GM19438 (cell line): ENCODE data around the gene PLD4.
"Not testable (repeated sequence)": the region's sequence is repeated elsewhere in the genome, so short reads cannot be mapped to it uniquely, and the experiment has no call there.

Source experiments
- ATAC-seq: cut with Tn5 transposase; IDR thresholded peaks from one replicate; pipeline ENCODE4 v1.9.1; 2021; ENCODE audit warnings: low read depth; ENCODE audit not compliant: unreplicated experiment

Gene PLD4

DNA sequence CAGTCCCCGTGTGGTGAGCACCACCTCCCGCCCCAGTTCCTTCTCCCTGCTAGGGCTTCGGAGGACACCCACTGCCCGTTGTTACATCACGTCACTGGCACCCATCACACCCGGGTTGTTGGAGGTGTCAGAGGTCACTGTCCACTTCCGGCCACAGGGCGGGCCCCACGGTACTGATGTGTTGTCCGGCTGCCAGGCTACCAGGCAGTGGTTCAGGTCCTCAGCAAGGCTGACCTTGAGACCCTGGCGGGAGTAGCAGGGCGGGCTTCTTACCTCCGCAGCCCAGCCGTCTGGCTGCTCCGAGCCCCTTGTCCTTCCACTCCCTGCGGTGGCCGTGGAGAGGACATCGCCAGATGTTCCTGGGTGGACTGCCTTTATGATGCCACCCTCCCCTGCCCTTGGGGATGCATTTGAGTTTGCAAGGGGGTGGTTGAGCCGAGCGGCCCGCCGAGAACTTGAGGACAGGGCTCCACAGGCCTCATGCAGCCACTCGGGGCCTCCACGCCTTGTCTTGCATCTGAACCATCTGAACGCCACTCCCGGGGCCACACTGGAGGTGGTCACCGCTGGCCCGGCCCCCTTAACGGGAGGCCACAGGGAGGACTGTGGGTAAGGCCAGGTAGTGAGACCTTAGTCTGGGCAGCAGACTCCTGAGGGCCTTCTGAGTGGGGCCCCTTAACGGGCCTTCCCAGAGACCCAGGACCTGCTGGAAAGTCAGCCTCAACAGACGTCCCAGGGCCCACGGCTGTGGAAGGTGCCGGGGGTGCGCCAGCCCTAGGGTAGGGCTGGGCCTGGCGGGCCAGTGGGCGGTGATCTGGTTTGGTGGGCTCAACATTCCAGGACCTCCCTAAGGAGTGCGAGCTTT lies 27.1 kb upstream of the PLD4 start:
- no peak for ATAC-seq

DNA sequence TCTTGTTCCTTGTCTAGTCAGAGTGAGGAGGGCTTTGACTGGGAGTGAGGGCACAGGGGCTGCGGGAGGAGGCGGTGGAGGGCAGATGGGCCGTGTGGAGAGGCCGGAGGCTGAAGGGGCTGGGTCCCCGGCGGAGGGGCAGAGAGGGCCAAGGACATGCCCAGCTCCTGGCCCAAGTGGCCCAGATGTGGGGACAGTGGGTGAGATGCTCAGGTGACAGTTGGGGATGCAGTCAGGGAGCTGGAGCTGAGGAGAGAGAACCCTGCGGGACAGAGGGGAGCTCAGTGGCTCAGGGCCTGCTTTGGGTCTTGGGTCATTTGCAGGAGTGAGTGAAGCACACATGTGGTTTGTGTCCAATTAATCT lies 26.5 kb upstream of the PLD4 start:
- no peak for ATAC-seq

DNA sequence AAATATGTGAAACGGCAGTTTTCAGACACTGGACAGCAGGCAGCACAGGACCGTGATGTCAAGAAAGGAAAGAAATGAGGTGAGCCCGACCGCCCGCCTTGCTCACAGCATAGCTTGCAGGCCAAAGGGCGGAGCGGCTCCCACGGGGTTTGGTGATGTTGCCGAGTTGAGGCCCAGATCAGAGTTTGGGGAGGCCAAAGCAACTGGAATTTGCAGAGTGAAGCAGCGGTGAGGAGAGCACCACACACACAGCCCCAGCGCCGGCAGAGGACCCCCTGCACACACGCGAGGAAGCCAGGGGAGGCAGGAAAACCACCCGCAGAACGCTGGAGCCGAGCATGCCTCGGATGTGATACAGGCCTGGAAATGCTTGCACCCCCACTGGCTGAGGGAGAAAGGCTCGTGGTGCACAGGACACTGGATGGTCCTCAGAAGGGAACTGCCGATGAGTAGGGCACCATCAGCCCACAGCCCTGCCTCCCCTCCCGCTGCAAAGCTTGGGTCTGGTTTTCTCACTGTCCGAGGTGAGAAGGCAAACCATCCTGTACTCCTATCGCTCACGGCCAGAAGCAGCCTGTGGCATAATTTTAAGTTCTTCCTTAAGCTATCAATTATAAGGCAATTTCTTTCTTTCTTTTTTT lies 25.7 kb upstream of the PLD4 start:
- no peak for ATAC-seq

DNA sequence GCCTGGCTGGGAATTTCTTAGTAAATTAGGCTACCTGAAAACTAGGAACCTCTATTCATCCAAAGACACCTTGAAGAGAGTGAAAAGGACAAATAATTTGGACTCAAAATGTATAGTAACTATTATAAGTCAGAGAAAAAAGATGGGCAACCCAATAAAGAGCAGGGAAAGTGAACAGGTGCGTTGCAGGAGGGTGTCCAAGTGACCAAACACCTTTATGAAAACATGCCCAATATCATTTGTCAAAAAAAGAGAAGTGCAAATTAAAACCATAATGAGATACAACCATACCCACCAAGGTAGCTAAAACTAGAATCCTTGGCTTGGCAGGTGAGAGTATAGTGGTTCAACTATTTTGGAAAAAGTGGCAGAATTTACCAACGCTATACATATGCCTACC lies 24.9 kb upstream of the PLD4 start:
- no peak for ATAC-seq

DNA sequence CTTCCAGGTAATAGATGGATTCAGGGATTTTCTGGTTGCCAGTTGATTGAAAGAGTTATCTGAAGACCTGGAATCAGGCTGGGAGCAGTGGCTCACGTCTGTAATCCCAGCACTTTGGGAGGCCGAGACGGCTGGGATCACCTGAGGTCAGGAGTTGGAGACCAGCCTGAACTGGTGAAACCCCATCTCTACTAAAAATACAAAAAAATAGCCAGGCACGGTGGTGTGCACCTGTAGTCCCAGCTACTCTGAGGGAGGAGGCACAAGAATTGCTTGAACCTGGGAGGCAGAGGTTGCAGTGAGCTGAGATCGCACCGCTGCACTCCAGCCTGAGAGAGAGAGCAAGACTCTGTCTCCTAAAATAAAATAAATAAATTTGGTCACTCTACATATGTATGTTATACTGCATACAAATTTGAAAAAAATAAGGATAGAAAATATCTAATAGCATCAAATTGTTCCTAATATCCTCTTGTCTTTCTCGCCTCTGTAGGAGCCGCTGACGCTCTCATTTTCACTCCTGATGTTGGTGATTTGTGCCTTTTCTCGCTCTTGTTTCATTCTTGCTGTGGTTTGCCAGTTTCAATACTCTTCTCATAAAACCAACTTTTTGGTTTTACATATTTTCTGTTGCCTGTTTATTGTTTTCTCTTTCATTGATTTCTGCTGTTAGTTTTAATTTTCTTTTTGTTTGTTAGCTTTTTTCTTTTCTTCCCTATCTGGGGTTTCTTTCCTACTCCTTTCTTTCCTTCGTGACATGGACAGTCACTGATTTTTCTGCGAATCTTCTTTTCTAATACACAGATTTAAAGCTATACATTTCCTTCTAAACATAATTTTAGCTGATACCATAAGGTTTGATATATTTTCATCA lies 23.8 kb upstream of the PLD4 start:
- ATAC-seq = no peak

DNA sequence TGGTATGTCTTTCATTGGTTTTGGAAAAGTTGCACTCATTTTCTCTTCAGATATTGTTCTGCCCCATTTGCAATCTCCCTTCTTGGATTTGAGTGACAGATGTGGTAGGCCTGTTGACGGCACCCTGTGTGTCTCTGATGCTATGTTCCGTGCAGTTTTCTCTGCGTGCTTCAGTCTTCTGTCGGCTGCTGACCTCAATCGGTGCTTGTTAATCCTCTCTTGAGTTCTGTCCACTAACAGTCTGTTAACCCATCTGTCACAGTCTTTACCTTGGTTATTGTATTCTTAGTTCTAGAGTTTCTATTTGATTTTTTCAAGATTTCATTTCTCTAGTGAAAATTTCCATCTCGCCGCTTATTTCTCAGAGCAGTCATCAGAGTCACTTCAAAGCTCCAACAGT lies 20.7 kb upstream of the PLD4 start:
- ATAC-seq = no peak

DNA sequence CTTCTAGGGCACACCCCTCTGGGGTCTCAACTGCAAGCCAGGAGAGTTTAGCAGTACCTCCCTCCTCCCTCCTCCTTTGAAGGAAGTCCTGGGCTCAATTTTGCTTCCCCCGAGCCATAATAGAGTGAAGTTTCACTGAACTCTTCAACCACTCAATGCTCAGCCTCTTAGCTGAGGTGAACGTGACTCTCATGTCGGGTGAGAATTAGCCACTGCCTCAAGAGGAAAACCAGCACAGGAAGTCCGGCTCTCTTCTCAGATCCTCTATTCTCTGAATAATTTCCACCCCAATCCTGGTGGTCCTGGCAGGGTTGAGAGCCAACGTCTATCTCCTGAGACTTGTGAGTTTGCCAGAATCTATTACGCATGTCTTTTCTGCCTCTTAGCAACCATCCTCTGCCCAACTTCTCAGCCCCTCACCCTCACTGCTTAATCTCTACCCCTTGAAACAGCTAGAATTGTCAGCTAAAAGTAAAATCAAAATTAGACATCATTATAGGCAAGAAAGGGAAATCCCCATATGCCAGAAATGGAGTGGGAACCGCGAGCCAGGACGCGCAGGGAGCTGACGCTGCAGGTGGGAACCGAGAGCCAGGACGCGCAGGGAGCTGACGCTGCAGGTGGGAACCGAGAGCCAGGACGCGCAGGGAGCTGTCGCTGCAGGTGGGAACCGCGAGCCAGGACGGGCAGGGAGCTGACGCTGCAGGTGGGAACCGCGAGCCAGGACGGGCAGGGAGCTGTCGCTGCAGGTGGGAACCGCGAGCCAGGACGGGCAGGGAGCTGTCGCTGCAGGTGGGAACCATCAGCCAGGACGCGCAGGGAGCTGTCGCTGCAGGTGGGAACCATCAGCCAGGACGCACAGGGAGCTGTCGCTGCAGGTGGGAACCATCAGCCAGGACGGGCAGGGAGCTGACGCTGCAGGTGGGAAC lies 19.8 kb upstream of the PLD4 start:
- ATAC-seq = not testable (repeated sequence)

DNA sequence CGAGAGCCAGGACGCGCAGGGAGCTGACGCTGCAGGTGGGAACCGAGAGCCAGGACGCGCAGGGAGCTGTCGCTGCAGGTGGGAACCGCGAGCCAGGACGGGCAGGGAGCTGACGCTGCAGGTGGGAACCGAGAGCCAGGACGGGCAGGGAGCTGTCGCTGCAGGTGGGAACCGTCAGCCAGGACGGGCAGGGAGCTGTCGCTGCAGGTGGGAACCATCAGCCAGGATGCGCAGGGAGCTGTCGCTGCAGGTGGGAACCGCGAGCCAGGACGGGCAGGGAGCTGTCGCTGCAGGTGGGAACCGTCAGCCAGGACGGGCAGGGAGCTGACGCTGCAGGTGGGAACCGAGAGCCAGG lies 19.1 kb upstream of the PLD4 start:
- not testable (repeated sequence) for ATAC-seq

DNA sequence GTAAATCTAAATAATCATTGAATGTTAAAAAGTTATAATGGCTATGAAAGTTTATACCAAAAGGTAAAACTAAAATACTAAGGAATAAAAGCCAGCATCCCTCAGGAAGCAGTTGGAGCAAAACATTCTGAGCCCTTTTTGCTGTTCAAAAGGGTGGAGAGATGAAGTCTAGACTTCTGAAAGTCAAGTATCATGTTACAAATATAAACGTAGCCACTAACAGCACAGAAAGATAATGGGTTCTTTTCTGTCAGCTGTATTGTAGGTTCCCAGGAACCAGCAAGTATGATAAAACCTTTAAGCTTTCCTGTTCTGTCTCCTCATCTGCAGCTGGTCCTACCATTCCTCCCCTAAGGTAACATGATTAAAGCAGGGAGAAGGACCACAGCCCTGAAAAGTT lies 16.4 kb upstream of the PLD4 start:
- no peak for ATAC-seq

DNA sequence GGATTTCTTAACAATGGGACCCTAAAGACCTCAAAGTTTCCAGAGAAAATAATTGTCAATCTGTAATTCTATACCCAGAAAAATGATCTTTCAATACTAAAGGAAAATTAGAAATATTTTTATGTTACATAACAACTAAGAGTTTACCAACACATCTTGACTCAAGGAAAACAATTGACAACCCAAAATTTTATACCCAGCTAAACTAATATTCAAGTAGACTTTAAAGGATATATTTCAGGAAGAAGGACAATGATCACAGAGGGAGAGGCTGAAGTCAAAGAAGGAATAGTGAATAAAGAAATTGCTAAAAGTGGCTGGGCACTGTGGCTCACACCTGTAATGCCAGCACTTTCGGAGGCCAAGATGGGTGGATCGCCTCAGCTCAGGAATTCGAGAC lies 12.6 kb upstream of the PLD4 start:
- no peak for ATAC-seq

DNA sequence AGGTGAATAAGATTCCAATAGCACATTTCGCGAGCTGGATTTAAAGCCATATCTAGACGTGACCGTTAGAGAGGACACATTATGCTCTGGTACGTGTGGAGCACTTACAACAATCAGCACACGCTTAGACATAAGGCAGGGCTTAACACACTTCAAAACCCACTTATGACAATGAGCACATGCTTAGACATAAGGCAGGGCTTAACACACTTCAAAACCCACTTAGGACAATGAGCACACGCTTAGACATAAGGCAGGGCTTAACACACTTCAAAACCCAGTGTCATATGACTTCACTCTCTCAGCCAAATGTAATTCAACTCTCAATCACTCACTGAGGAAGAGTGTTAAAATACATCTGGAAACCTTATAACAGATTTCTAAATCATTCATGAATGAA lies 11.2 kb upstream of the PLD4 start:
- ATAC-seq = no peak

DNA sequence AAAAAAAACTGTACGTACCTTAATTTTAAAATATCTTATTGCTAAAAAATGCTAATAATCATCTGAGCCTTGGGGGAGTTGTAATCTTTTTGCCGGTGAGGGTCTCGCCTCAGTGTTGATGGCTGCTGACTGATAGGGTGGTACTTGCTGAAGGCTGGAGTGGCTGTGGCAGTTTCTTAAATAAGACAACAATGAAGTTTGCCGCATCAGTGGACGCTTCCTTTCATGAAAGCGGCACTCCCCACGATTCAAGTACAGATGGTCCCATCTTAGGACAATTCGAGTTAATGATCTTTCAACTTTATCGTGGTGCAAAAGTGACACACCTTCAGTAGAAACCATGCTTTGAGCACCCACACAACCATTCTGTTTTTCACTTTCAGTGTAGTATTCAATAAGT lies 7.6 kb upstream of the PLD4 start:
- ATAC-seq = no peak

DNA sequence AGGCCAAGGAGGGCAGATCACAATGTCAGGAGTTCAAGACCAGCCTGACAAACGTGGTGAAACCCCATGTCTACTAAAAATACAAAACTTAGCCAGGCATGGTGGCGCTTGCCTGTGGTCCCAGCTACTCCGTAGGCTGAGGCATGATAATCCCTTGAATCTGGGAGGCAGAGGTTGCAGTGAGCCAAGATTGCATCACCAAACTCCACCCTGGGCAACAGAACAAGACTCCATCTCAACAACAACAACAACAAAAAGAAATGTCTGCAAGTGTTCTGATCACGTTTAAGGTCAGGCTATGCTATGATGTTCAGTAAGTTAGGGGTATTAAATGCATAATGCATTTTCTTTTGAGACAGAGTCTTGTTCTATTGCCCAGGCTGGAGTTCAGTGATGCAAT lies 6.7 kb upstream of the PLD4 start:
- ATAC-seq = no peak

DNA sequence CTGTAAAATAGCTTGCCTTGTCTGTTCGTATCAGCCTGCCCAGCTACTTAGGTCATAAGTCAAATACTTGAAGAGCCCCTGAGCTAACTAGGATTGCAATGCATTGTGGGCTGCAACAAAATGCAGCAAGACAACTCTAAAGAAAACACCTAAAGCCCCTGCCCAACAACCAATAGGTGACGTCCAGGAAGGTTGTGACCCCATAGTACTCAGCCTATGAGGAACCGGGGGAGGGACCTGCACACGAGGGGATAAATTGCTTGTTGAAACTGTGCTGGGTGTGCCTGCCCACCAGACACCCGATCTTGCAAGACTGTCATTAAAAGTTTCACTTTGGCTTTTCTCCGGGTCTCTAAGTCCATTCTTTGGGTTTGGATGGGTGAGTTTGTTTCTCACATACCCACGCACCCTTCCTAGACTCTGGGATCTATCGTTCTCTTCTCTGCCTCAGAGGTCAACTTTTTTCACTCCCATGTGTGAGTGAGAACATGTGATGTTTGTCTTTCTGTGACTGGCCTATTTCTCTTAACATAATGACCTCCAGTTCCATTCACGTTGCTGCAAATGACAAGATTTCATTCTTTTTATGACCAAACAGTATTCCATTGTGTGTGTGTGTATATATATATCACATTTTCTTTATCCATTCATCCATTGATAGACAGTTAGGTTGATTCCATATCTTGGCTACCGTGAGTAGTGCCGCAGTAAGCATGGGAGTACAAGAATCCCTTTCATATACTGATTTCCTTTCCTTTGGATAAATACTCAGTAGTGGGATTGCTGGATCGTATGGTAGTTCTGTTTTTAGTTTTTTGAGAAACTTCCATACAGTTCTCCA lies 5.3 kb upstream of the PLD4 start:
- not testable (repeated sequence) for ATAC-seq

DNA sequence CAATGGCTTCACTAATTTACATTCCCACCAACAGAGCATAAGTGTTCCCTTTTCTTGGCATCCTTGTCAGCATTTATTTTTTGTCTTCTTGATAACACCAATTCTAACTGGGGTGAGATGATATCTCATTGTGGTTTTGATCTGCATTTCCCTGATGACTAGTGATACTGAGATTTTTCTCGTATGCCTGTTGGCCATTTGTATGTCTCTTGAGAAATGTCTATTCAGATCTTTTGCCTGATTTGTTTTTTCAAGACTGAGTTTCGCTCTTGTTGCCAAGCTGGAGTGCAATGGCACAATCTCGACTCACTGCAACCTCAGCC lies 4.7 kb upstream of the PLD4 start:
- no peak for ATAC-seq

DNA sequence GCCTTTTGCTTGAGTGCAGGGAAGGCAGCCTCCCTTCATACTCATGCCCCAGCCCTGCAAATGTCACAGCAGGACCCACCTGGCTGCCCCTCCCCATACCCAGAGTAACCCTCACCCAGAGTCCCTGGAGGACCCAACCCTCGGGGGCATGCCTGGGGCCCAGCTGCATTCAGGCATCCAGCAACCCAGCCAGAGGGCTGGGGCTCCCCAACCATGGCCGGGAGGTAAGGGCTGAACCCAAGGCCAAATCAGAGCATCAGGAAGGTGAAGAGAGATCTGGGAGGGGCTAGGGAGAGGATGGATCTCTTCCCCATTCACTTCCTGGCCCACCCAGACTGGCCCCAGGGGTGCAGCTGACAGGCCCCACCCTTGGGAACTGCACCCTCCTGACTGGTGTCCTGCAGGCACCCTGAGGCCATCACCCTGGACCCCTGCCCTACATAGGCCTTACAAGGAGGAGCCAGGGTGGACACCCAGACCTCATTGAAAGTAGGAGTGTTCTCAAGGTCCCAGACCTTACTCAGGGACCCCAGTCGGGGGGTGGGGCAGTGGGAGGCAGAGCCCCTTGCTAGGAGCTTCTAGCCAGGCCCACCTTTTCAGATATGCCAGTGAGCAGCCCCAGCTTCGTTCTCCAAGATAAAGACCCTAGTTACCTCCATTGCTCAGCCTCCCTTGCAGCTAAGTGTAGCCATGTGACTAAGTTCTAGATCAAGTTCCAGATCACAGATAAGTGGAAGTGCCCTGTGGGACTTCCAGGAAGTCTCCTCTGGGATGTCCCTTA lies 849 bp upstream of the PLD4 start:
- no peak for ATAC-seq

DNA sequence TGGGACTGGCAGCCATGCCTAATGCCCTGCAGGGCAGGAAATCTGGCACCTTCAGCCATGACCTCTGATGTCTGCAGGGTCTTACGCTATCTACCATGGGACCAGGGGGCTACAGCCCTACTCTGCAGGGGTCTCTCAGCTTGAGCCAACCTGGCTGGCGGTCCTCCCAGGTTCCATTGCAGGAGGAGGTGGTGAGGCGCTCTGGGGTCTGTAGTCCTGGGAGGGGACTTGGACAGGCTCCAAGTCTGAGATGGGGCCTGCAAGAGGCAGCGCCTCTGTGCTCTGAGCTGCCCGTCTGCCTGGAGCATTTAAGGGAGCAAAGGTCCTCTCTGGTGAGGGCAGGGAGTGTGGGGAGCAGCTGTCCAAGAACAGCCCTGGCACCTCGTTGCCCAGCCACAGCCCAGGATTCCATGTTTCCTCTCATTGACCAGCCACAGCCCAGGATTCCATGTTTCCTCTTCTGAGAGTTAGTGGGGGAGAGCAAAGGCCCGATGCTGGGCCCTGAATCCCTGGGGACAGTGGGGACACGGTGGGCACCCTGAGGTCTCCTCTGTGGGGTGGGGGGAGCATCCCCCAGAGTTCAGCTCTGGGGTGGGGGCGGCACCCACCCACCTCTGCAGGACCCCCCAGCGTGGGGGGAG lies 655 bp downstream of the PLD4 start:
- no peak for ATAC-seq

DNA sequence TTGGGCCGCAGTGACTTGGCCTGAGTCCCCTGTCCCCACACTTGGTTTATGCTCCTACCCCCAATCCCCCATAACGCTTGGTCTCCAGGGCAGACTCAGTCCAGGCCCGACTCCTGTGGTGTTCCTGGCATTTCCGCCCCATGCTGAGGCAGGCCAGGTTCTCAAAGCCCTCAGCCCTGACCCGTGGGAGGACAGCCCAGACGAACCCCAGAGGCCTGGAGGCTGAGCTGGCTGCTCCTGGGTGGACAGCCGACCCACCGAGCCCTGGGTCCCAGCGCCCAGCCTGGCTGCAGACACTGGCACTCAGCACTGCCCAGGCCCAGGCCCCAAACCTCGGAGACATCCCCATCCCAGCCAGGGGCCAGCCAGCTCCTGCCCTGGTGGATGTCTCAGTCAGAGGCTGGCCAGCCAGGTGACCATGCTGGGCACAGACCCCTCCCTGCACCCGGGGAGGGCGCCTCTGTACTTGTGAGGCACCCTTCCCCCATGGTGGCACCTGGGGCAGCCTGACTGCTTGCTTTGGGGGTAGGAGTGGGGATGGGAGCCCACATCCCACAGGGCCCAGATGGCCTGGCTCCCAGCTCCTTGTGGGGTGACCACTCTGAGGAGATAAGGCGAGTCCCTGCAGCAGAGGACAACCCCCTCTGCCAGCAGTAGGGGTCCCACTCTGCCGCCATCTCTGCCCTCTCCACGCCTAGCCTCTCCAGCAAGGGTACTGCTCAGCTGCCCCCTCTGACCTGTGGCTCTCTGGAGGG lies 1.4 kb downstream of the PLD4 start:
- ATAC-seq = no peak
